GM23338 (cell line): ENCODE data around the gene HK1. TPM values are rescaled to one million over a fixed set of nuclear protein-coding genes. Genes with fewer than 3 reads are reported as not detected.

Experiments used
- ATAC-seq: fragments of 200-7000 bp; cut with Tn5 transposase; 3 replicates; pipeline ENCODE4 v1.9.1; 2020
- DNase-seq: peaks from one replicate; pipeline ENCODE4 v3.0.0-alpha.2; 2015; ENCODE audit warnings: low spot score
- H2AFZ ChIP-seq: fragments of 200-600 bp; sonication (generic); 2 replicates; pipeline ENCODE4 v1.8.0; 2016; ENCODE audit warnings: antibody characterized with exemption, mild to moderate bottlenecking, moderate library complexity
- H3F3A ChIP-seq: fragments of 200-600 bp; sonication (generic); replicated peaks from 2 replicates; pipeline ENCODE4 v1.8.0; 2017; ENCODE audit warnings: antibody characterized with exemption, mixed run types, low read depth
- H3K27ac ChIP-seq: fragments of 200-600 bp; sonication (generic); 2 replicates; pipeline ENCODE4 v1.6.1; 2016; ENCODE audit warnings: low read depth
- H3K27me3 ChIP-seq: fragments of 200-600 bp; sonication (generic); 2 replicates; pipeline ENCODE4 v1.8.0; 2016; ENCODE audit warnings: mild to moderate bottlenecking, mixed run types, moderate library complexity; ENCODE audit not compliant: insufficient read depth
- H3K36me3 ChIP-seq: fragments of 200-600 bp; sonication (generic); 2 replicates; pipeline ENCODE4 v1.8.0; 2016; ENCODE audit warnings: mild to moderate bottlenecking; ENCODE audit not compliant: insufficient read depth
- H3K4me1 ChIP-seq: fragments of 200-600 bp; sonication (generic); 2 replicates; pipeline ENCODE4 v1.8.0; 2016; ENCODE audit warnings: mild to moderate bottlenecking, moderate library complexity; ENCODE audit not compliant: insufficient read depth
- H3K4me2 ChIP-seq: fragments of 200-600 bp; sonication (generic); 2 replicates; pipeline ENCODE4 v1.7.1; 2017; ENCODE audit warnings: mixed run types
- H3K4me3 ChIP-seq: fragments of 200-600 bp; sonication (generic); 2 replicates; pipeline ENCODE4 v1.6.1; 2016; ENCODE audit warnings: mixed run types
- H3K79me2 ChIP-seq: fragments of 200-600 bp; sonication (generic); replicated peaks from 2 replicates; pipeline ENCODE4 v1.8.0; 2017; ENCODE audit warnings: mild to moderate bottlenecking; ENCODE audit not compliant: insufficient read depth
- H3K9me2 ChIP-seq: fragments of 200-600 bp; sonication (generic); 2 replicates; pipeline ENCODE4 v1.8.0; 2017; ENCODE audit not compliant: insufficient read depth
- H4K20me1 ChIP-seq: fragments of 200-600 bp; sonication (generic); replicated peaks from 2 replicates; pipeline ENCODE4 v1.8.0; 2017; ENCODE audit warnings: mild to moderate bottlenecking; ENCODE audit not compliant: insufficient read depth
- H3K27ac Mint-ChIP-seq: 2 replicates; pipeline ENCODE4 v1.8.0; 2020; ENCODE audit warnings: inconsistent platforms, mild to moderate bottlenecking, moderate library complexity, mixed read lengths
- H3K27me3 Mint-ChIP-seq: 3 replicates; pipeline ENCODE4 v1.8.0; 2022; ENCODE audit warnings: low read depth, mild to moderate bottlenecking, moderate library complexity, mixed read lengths, inconsistent platforms; ENCODE audit not compliant: insufficient read depth, poor library complexity
- H3K36me3 Mint-ChIP-seq: 3 replicates; pipeline ENCODE4 v1.8.0; 2021; ENCODE audit warnings: low read depth, mild to moderate bottlenecking, inconsistent platforms, moderate library complexity, mixed read lengths
- H3K4me1 Mint-ChIP-seq: 3 replicates; pipeline ENCODE4 v1.8.0; 2020; ENCODE audit warnings: mild to moderate bottlenecking, inconsistent platforms, mixed read lengths
- H3K4me3 Mint-ChIP-seq: 3 replicates; pipeline ENCODE4 v1.8.0; 2021; ENCODE audit warnings: moderate library complexity, mild to moderate bottlenecking, inconsistent platforms, mixed read lengths
- H3K9me3 Mint-ChIP-seq: 3 replicates; pipeline ENCODE4 v1.8.0; 2020; ENCODE audit warnings: moderate library complexity, mild to moderate bottlenecking, inconsistent platforms, mixed read lengths
- CREB1 ChIP-seq: fragments of 250-450 bp; sonication (Bioruptor Pico); IDR thresholded peaks from 2 replicates; pipeline ENCODE4 v1.5.0; 2020; ENCODE audit warnings: low read depth, mild to moderate bottlenecking, moderate library complexity
- EZH2phosphoT487 ChIP-seq: fragments of 200-600 bp; sonication (generic); IDR thresholded peaks from one replicate; pipeline ENCODE4 v1.8.1; 2018; ENCODE audit warnings: antibody characterized with exemption; ENCODE audit not compliant: unreplicated experiment
- NANOG ChIP-seq: IDR thresholded peaks from 2 replicates; pipeline ENCODE4 v1.6.1; 2016; ENCODE audit warnings: antibody characterized with exemption, borderline replicate concordance
- POLR2AphosphoS5 ChIP-seq: IDR thresholded peaks from 2 replicates; pipeline ENCODE4 v1.6.1; 2016; ENCODE audit warnings: antibody characterized with exemption, low read depth
- STAT1 ChIP-seq: IDR thresholded peaks from one replicate; pipeline ENCODE4 v1.6.1; 2016; ENCODE audit warnings: antibody characterized with exemption; ENCODE audit not compliant: unreplicated experiment
- ZNF114 ChIP-seq: fragments of 250-450 bp; sonication (Bioruptor Pico); IDR thresholded peaks from 2 replicates; pipeline ENCODE4 v1.5.0; 2020; ENCODE audit warnings: mild to moderate bottlenecking, moderate library complexity
- ZNF331 ChIP-seq: fragments of 250-450 bp; sonication (Bioruptor Pico); IDR thresholded peaks from 2 replicates; pipeline ENCODE4 v1.5.0; 2020; ENCODE audit warnings: low read depth, mild to moderate bottlenecking, moderate library complexity
- polyA plus RNA-seq: library from polyadenylated mRNA; unstranded; fragments of >200 nt; fragmentation: Nextera tagmentation; extraction: Ambion mirVana; gene quantifications from 2 replicates; pipeline ENCODE4 v1.2.1, GENCODE V29; 2016
- total RNA-seq: library from RNA; depleted of rRNA; stranded (reverse); fragments of >200 nt; shearing (Covaris generic); gene quantifications from 2 replicates; pipeline ENCODE4 v1.2.3, GENCODE V29; 2014
- TF ChIP-seq, protein P1 (sequence below), 2 experiments: fragments of 200-600 bp in 1 of 2; sonication (generic) in 1 of 2; conservative IDR thresholded peaks; 2 replicates each; pipeline versions ENCODE4 v1.5.1 to v1.6.1; 2016 to 2017; ENCODE audit warnings: antibody characterized with exemption in 2 of 2, low read depth in 2 of 2, mild to moderate bottlenecking in 2 of 2, moderate library complexity in 1 of 2
- TF ChIP-seq, protein P2 (sequence below): fragments of 250-450 bp; sonication (Bioruptor Pico); IDR thresholded peaks from 2 replicates; pipeline ENCODE4 v1.5.0; 2020; ENCODE audit warnings: mild to moderate bottlenecking, moderate library complexity
- TF ChIP-seq, protein P3 (sequence below): IDR thresholded peaks from one replicate; pipeline ENCODE4 v1.6.1; 2018; ENCODE audit warnings: antibody characterized with exemption; ENCODE audit not compliant: unreplicated experiment

HK1 gene
- total and polyA plus RNA-seq, 2 experiments from 2014 or later, result 76.6 to 229 TPM

DNA sequence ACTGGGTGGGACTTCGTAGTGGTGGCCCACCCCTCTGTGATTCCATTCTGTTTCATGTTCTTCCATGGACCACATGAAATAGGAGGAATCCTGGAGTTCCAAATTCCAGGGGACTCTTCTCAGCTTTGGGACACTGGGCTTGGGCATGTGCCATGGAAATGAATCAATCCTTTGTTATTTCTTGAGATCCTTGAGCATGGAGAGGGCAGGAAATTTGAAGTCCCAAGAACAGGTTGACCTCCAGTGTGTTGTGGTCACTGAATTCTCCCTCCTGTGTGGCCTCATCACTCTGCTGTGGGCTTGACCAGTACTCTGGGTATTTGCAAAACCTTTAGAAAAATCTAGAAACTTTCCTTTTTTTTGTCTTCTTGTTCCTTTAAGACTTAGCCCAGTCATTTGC is 115.7 kb downstream of the HK1 start (continued):
- TF ChIP-seq, protein P1, sequence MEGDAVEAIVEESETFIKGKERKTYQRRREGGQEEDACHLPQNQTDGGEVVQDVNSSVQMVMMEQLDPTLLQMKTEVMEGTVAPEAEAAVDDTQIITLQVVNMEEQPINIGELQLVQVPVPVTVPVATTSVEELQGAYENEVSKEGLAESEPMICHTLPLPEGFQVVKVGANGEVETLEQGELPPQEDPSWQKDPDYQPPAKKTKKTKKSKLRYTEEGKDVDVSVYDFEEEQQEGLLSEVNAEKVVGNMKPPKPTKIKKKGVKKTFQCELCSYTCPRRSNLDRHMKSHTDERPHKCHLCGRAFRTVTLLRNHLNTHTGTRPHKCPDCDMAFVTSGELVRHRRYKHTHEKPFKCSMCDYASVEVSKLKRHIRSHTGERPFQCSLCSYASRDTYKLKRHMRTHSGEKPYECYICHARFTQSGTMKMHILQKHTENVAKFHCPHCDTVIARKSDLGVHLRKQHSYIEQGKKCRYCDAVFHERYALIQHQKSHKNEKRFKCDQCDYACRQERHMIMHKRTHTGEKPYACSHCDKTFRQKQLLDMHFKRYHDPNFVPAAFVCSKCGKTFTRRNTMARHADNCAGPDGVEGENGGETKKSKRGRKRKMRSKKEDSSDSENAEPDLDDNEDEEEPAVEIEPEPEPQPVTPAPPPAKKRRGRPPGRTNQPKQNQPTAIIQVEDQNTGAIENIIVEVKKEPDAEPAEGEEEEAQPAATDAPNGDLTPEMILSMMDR (conservative IDR thresholded peaks at IDR 0.05; ENCODE audit: low read depth in 2 of 2), result no peak
- no peak for TF ChIP-seq POLR2AphosphoS5

DNA sequence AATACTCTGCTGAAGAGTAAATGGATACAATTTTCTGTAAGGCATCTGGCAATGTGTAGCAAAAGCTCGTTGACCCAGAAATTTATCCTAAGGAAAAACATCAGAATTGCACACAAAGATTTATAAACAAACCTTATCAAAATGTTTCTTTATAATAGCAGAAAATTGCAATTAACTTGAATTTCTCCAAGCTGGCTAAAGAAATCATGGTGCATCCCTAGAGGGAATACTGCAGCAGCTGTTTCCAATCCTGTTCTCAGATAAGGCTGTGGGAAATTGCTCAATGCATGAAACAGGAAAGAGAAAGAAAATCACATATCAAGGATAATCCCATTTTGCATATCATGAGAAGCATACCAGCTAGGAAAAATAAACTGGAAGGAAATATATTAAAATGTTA is 119.7 kb downstream of the HK1 start:
- no peak for DNase-seq
- H3K36me3 ChIP-seq, result peaks cover 65% of the 10 kb centered on the region
- H3K27ac ChIP-seq, result no peak overlapping the region
- no peak overlapping the region for H3K27ac Mint-ChIP-seq
- no peak overlapping the region for H2AFZ ChIP-seq
- H3K9me3 Mint-ChIP-seq, result no peaks in the 10 kb centered on the region
- H3K4me1 Mint-ChIP-seq, result no peaks in the 10 kb centered on the region; the same call in 2 of the 3 replicates
- H3K4me2 ChIP-seq, result no peak overlapping the region
- H4K20me1 ChIP-seq, result peaks cover 3% of the 10 kb centered on the region
- H3K9me2 ChIP-seq, result no peaks in the 10 kb centered on the region
- H3F3A ChIP-seq, result peaks cover 10% of the 10 kb centered on the region; the same call in 1 of the 2 replicates
- H3K36me3 Mint-ChIP-seq, result peaks cover 80% of the 10 kb centered on the region
- no peak overlapping the region for H3K4me3 Mint-ChIP-seq
- no peak overlapping the region for H3K4me3 ChIP-seq
- H3K27me3 Mint-ChIP-seq, result peaks cover 4% of the 10 kb centered on the region
- ATAC-seq, result no peak
- no peaks in the 10 kb centered on the region for H3K27me3 ChIP-seq
- H3K79me2 ChIP-seq, result peaks cover 5% of the 10 kb centered on the region; the same call in 1 of the 2 replicates
- H3K4me1 ChIP-seq, result no peaks in the 10 kb centered on the region
- no peak for TF ChIP-seq ZNF114 (CRISPR knock-in tag)
- TF ChIP-seq, protein P2, sequence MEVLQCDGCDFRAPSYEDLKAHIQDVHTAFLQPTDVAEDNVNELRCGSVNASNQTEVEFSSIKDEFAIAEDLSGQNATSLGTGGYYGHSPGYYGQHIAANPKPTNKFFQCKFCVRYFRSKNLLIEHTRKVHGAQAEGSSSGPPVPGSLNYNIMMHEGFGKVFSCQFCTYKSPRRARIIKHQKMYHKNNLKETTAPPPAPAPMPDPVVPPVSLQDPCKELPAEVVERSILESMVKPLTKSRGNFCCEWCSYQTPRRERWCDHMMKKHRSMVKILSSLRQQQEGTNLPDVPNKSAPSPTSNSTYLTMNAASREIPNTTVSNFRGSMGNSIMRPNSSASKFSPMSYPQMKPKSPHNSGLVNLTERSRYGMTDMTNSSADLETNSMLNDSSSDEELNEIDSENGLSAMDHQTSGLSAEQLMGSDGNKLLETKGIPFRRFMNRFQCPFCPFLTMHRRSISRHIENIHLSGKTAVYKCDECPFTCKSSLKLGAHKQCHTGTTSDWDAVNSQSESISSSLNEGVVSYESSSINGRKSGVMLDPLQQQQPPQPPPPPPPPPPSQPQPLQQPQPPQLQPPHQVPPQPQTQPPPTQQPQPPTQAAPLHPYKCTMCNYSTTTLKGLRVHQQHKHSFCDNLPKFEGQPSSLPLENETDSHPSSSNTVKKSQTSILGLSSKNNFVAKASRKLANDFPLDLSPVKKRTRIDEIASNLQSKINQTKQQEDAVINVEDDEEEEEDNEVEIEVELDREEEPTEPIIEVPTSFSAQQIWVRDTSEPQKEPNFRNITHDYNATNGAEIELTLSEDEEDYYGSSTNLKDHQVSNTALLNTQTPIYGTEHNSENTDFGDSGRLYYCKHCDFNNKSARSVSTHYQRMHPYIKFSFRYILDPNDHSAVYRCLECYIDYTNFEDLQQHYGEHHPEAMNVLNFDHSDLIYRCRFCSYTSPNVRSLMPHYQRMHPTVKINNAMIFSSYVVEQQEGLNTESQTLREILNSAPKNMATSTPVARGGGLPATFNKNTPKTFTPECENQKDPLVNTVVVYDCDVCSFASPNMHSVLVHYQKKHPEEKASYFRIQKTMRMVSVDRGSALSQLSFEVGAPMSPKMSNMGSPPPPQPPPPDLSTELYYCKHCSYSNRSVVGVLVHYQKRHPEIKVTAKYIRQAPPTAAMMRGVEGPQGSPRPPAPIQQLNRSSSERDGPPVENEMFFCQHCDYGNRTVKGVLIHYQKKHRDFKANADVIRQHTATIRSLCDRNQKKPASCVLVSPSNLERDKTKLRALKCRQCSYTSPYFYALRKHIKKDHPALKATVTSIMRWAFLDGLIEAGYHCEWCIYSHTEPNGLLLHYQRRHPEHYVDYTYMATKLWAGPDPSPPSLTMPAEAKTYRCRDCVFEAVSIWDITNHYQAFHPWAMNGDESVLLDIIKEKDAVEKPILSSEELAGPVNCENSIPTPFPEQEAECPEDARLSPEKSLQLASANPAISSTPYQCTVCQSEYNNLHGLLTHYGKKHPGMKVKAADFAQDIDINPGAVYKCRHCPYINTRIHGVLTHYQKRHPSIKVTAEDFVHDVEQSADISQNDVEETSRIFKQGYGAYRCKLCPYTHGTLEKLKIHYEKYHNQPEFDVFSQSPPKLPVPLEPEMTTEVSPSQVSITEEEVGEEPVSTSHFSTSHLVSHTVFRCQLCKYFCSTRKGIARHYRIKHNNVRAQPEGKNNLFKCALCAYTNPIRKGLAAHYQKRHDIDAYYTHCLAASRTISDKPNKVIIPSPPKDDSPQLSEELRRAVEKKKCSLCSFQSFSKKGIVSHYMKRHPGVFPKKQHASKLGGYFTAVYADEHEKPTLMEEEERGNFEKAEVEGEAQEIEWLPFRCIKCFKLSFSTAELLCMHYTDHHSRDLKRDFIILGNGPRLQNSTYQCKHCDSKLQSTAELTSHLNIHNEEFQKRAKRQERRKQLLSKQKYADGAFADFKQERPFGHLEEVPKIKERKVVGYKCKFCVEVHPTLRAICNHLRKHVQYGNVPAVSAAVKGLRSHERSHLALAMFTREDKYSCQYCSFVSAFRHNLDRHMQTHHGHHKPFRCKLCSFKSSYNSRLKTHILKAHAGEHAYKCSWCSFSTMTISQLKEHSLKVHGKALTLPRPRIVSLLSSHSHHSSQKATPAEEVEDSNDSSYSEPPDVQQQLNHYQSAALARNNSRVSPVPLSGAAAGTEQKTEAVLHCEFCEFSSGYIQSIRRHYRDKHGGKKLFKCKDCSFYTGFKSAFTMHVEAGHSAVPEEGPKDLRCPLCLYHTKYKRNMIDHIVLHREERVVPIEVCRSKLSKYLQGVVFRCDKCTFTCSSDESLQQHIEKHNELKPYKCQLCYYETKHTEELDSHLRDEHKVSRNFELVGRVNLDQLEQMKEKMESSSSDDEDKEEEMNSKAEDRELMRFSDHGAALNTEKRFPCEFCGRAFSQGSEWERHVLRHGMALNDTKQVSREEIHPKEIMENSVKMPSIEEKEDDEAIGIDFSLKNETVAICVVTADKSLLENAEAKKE (CRISPR knock-in tag), result no peak
- no peak for TF ChIP-seq POLR2AphosphoS5
- TF ChIP-seq NANOG, result no peak
- TF ChIP-seq, protein P3, sequence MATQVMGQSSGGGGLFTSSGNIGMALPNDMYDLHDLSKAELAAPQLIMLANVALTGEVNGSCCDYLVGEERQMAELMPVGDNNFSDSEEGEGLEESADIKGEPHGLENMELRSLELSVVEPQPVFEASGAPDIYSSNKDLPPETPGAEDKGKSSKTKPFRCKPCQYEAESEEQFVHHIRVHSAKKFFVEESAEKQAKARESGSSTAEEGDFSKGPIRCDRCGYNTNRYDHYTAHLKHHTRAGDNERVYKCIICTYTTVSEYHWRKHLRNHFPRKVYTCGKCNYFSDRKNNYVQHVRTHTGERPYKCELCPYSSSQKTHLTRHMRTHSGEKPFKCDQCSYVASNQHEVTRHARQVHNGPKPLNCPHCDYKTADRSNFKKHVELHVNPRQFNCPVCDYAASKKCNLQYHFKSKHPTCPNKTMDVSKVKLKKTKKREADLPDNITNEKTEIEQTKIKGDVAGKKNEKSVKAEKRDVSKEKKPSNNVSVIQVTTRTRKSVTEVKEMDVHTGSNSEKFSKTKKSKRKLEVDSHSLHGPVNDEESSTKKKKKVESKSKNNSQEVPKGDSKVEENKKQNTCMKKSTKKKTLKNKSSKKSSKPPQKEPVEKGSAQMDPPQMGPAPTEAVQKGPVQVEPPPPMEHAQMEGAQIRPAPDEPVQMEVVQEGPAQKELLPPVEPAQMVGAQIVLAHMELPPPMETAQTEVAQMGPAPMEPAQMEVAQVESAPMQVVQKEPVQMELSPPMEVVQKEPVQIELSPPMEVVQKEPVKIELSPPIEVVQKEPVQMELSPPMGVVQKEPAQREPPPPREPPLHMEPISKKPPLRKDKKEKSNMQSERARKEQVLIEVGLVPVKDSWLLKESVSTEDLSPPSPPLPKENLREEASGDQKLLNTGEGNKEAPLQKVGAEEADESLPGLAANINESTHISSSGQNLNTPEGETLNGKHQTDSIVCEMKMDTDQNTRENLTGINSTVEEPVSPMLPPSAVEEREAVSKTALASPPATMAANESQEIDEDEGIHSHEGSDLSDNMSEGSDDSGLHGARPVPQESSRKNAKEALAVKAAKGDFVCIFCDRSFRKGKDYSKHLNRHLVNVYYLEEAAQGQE, result no peak
- TF ChIP-seq STAT1, result no peak
- no peak for TF ChIP-seq CREB1
- TF ChIP-seq, protein P1 (conservative IDR thresholded peaks at IDR 0.05; ENCODE audit: low read depth in 2 of 2), result no peak
- no peak for TF ChIP-seq EZH2phosphoT487
- no peak for TF ChIP-seq ZNF331 (CRISPR knock-in tag)
